Endometrium (tissue), 2 donors: ENCODE results near the gene LARGE1.

Experiments
- FAIRE-seq: peaks from 2 replicates; lab custom pipeline; 2012; peaks lifted over from hg19 to GRCh38; lab: Jason Lieb, UNC
- donor health status: control.
- donor health status: control.

LARGE1 gene

DNA sequence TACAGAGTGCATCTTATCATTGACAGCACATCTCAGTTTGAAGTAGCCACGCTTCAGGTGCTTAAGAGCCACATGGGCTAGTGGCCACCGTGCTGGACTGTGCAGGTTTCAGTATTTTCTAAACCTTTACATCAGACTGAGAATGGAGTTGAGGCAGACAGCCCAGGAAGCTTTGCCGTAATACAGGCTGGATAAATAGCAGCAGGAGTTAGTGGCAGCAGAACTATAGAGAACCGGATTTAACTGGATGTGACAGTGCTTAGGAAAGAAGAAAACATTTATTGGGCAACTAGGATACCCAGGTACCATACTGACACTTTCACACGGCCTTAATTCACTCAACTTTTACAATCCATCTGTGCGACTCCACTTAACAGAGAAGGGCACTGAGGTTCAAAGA lies 145.5 kb downstream of the LARGE1 start:
- FAIRE-seq = no peak

DNA sequence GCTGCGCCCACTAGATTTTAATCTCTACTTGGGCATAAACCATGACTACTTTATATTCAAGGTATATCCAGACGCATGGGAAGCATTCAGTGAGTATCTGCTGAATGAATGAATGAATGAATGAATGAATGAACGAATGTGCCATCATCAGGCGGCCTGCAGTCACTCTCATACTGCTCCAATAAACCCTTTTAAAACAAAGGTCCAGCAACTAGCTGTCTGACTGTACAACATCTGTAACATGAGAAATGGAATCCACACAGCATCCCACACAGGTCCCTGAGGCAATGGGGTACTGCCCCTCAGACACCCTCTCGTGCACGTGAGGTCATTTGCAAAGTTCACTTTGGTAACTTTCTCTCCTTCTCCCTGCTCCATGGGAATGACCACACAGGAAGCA lies 147.5 kb downstream of the LARGE1 start:
- no peak for FAIRE-seq

DNA sequence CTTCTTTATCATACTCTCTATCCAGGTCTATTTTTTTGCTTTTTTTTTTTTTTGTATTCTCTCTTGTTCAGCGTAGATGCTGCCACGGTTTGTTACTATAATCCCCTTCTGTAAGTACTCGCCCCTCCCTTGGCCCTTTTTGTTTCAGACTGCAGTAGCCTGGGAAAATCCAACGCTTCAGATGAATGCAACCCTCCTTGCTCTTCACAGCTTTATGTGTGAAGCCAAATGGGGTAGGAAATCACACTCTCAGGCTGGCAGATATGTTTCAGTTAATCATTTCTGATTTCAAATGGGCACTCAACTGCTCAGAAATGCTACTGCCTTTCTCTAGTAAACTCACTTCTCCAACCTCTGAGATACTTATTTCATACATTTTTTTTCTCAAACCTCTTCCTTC lies 149.1 kb downstream of the LARGE1 start:
- no peak for FAIRE-seq

DNA sequence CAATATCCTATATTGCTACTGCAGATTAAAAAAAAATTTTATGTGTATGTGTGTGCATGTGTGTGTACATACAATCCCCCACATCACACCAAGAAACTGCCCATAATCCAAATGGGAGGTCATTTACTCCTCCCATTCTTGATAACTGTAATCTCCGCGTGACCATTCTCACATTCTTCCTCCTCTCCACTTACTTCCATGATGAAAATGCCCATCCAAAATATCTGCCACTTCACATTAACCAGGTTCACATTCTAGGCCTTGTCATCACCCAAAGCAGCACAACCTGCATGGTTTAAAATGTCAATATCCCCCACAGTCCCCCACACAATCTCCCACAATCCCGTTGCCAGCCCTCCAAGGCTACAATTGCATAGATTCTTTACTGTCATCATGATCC lies 149.6 kb downstream of the LARGE1 start:
- no peak for FAIRE-seq

DNA sequence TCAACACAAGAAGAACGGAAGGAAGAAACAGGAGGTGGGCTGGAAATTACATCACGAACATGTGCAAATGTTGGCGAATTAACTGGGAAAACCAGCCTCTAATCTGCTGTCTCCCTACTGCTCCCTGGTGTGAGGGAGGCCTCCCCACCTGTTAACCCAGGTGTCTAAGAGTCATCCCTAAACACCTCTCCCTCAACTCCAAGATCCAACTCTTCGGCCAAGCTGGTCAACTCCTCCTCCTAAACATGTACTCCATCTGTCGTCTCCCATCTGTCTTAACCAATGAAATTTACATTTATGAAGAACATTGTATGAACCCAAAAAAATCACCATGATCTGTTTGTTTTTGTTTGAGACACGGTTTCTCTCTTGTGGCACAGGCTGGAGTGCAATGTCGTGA lies 154.2 kb downstream of the LARGE1 start:
- no peak for FAIRE-seq

DNA sequence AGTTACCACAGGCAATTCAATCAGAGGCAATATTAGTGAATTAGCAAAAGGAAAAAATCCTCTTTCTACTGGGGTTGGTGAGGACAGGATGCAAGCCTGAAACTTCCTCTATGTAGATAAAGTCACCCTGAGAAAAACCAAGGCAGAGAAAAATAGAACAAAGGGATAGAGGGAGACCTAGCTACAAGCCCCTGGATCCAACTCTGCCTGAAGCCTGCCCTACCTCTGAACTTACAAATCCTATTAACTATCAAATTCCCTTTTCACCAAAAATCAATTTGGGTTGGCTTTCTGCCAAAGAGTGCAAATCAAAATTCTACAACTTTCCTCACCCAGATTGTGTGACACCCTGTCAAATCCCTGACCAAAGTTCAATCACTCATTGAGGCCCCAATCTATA lies 161.3 kb downstream of the LARGE1 start:
- no peak for FAIRE-seq

DNA sequence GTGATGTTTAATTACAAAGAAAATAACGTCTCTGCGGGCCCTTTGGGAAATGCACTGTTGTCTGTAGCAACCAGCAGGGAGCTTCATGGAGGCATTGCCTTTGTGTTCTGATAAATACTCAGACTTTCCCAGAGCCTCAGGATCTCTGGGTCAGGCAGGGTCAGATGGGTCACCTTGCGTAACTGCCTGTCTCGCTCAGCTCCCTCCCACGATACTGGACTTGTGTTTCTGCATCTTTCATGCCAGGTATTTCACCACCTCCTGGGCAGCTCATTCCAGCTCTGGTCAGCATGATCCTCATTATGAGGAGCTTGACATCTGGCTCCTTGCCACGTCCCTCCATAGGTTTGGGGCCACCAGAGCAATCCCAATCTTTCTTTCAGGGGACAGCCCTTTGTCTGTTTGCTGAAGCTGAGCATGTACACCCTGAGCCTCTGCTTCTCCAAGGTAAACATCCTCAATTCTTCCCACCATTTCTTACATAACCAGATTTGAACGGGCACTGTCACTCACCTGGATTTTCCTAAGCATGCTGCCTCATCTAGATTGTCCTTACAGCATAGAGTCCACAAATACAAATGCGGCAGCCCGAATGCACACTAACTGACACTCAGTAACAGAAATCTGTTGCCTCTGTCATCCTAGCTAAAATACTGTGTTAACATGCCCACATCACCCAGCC lies 162.3 kb downstream of the LARGE1 start:
- no peak for FAIRE-seq

DNA sequence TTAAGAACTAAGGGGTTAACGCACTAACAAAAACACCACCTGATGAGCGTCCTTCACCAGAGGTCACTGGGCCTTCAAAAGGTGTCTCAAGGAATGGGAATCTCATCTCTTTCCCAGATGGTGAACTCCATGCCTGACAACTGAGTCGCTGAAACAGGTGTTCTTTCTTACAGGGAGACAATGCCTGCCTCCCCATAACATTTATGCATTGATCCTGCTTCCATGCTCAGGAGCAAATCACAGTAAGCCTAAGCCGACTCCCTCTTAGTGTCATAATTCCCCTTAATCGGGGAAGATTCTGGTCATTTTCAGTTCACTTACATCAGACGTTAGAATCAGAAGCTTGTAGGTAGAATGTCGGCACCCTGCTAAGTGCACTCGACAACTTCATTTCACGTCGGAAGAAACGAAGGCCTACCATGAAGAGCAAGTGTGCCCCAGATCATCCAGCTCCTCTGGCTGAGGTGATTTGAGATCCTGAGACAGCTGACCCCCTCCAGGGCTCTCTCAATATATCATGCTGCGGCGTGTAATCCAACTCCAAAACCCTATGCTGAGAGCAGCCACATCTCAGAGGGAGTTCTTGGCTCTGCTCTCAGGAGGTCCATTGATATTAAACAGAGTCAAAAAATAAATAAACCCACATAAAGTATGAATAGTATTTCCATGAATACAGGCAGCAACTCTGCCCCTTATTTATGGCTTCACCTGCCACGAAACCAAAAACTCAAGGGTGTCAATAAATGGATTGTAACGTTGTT lies 163.1 kb downstream of the LARGE1 start:
- no peak for FAIRE-seq

DNA sequence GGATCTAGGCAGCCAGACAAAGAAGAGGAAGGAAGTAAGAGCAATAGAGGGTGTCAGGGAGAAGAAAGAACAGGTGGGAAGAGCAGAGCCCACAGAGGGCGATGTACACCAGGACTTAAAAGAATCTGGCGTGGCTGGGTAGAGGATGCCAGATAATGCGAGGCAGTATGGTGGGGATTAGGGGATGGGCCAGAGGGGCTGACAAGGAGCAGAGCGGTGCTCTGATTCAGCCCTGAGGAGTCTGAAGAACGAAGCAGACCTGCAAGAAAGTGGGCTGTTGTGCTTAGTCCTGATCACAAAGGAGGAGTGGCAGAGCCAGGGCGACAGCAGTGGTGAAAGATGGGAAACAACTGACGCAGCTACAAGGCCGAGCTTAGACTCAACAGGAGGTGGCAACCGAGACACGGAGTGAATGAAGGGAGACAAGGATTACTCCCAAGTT lies 163.7 kb downstream of the LARGE1 start:
- no peak for FAIRE-seq

DNA sequence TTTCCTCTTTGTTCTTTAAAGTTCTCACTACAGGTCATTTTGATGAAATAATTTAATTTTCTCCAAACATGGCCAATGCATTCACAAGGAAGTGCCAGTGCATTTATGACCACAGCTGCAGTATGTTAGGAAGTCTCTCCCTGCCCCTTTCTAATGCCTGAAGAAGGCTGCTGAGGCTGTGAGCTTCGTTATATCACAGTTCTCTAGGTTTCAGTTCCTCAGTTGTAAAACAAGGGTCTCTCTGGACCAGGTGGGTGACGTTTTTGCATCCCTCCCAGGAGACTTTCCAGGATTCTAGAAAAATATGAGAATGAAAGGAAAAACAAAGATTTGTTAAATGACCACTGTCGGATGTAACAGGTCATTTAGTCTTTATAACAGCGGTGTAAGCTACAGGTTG lies 171.6 kb downstream of the LARGE1 start:
- FAIRE-seq = no peak

DNA sequence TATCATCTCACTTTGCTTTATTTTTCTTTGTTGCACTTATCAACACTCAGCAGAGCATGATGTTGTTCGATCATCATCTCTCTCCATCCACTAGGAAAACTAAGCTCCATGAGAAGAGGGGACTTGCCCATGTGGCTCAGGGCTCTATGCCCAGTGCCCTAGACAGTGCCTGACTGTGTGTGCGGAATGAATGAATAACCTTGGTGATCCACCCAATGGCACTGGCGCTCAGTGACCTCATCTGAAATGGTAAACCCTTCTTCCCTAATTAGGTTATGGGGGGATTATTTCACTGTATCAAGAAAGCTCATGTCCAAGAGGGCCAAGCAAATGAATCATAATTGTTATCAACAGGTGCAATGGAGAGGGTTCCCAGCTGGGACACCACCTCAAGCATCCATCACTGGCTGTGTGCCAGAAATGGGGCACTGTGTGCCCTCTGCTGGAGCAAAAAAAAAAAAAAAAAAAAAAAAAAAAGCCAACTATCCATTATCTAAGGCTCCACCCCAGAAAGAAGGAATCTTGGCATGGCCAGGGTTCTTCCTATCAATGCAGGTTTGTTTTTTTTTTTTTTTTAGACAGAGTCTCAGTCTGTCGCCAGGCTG lies 172.6 kb downstream of the LARGE1 start:
- no peak for FAIRE-seq

DNA sequence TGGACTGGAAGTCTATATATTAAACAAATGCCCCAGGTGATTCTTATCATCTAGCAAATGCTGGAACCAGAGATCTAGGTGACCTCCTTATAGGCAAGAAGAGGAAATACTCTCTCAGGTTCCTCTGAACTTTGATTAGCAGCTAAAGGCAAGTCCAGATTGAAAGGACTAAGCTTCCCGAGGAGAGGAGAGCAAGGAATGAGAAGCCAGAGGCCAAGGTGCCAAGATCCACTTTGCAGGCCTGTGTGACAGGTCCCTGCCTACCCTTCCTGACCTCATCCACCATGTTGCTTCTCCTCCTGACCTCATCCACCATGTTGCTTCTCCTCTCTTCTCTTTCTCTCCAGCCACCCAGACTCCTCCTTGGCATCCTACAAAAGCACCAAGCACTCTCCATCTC lies 173.2 kb downstream of the LARGE1 start:
- no peak for FAIRE-seq

DNA sequence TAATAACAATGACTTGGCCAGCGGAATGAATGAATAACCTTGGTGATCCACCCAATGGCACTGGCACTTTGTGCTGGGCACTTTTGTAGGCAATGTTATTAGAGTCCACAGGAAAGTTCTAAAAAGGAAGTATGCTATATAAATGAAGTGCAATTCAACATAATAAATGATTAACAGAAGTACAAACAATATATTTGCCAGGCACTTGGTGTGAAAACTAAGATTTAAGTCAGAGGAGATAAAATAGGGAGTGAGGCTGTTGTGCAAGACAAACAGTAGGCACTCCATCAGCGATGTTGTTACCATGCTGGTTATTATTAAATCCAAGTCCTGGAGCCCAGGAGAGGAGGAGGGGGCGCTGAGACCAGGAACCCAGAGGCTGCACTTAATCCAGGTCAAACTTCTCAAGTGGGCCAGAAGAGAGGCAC lies 173.8 kb downstream of the LARGE1 start:
- no peak for FAIRE-seq

DNA sequence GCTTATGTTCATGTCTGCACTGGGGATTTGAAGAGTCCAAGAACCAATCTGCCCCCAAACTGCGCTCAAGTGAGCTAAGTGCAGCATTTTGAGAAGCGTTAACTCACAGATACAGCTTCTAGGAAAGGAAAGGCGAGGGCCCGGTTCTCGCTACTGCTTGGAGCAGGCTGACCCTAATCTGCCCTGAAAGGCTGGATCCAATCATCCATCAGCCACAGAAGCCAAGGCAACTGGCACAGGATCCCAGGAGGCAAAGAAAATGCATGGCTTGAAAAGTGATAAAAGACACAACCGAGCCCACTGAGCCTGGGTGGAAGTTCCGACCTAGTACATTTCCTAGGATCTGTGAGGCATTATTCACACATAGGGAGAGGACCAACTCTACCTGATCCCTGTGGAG lies 174.8 kb downstream of the LARGE1 start:
- no peak for FAIRE-seq

DNA sequence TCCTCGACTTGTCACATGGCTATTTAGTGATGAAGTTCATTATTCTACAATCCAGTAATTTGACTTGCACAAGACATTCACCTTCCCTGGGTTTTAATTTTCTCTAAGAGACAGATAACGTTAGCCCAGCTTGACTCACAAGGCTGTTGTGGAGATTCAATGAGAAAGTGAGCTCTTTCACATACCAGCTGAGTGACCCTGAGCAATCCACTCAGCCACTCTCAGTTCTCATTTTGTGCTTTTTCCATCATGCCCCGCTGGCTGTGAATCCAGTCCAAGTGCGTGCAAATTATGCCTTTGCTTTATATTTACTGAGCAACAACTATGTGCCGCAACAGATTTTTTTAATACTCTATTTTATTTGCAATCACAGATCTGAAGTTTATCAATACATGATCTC lies 176.5 kb downstream of the LARGE1 start:
- FAIRE-seq = no peak

DNA sequence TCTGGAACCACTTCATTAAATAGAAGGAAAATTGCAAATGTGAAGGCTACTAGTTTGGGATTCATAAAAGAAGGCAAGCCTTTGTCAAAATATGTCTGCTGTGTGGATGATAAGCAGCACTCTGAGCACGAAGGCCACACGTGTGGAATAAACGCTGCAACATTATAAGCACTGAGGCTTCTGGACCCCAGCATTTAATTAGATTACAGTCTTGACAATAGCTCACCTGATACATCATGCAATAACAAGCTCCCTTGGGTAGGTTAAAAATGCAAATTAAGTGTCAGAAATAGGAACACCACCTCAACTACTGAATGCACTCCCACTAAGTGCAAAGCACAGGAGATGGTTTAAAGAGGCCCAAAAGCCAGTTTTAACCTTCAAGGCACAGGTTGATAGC lies 179.3 kb downstream of the LARGE1 start:
- no peak for FAIRE-seq

DNA sequence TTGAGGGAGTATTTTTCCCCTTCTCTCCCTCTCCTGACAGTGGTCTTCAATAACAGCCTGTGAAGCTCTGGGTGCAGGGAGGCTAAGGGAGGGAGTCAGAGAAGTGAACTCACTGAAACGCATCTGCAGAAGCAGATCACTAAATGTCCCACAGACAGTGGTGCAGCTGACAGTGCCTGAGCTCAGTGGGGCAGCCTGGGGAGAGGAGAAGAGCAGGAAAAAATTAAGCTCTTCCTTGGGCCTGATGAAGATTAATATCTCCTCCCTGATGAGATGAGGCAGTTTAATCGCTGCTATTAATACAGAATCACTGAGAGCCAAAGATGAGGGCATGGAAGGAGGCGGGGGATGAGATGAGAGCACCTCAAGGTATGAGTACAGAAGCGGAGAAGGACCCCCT lies 180.8 kb downstream of the LARGE1 start:
- no peak for FAIRE-seq

DNA sequence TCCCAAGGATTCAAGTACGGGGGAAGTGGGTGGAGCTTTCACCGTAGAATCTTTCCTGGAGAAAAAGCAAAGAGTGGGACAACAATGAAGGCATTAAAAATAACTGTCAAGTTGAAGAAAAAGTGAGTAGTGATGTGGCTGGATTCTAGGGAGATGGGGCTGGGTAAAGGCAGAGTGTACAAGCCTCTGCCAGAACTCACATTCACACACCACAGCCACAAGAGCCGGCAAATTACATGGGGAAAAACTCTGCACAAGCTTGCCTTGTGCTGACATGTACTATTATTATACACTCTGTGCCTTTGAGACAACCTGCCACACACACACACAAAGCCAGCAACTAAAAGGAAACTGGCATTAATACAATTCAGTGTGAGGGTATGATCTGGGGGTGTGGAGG lies 182.6 kb downstream of the LARGE1 start:
- FAIRE-seq = no peak

DNA sequence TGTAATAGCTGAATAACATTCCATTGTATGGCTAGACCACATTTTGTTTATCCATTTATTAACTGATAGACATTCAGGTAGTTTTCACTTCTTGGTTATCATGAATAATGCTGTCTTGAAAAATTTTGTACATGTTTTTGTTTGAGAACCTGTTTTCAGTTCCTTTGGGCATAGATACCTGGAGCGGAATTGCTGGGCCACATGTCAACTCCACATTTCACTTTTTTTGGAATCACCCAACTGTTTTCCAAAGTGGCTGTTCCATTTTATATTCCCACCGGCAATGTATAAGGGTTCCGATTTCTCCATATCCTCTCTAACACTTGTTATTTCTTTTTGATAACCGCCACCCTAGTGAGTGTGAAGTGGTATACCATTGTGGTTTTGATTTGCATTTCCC lies 184.3 kb downstream of the LARGE1 start:
- no peak for FAIRE-seq

DNA sequence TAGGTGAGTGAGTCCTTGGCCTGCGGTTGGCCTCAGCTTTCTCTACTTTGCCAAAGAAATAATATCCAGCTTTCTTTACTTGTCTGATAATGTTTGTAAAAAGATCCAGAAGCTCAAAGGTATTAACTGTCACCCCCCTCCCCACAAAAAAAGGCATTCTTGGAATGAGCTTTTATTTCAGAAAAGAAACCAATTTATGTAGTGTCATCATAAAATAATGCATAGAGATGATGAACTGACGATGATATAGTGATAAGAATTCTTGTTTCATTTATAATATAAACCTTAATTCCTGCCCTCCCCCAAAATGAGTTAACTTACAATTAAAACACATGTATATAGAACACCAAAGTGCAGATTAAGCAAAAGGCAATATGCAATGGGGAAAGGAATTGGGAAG lies 191.4 kb downstream of the LARGE1 start:
- FAIRE-seq = no peak

DNA sequence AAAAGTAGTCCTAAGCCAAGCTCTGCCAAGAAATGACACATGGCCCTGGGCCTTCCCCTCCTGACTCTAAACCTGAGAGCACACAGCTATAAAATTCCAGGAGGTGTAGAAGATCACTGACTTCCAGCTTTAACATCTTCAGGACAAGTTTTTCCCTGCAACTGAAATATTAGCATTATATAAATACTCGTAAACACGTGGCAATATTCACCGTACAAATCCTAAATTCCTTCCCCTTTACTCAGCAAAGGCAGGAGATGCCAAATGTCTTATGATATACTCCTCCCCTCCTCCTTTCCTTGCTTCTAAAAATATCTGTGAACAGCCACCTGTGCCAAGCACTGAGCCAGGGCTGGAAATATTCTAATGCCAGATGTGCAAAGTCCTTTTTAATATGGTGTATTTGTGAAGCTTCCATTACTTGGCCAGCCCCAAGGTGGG lies 194.0 kb downstream of the LARGE1 start:
- no peak for FAIRE-seq

DNA sequence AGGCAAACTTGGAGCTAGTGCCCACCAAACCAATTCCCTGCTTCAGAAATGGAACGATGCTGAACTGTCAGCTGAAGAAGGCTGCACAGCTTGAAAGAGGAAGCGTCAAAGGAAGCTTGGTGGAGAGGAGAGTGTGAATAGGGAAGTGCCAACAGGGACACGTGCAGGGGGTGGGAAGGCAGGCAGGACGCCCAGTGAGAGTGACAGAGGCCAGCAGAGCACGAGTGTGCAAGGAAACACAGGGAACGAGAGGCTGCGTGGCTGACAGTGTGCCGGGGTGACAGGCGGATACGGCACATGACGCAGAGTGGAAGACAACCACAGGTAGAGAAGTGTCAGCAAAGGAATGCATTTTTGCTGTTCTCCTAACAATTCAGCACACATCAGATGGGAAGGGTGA lies 196.4 kb downstream of the LARGE1 start:
- no peak for FAIRE-seq

DNA sequence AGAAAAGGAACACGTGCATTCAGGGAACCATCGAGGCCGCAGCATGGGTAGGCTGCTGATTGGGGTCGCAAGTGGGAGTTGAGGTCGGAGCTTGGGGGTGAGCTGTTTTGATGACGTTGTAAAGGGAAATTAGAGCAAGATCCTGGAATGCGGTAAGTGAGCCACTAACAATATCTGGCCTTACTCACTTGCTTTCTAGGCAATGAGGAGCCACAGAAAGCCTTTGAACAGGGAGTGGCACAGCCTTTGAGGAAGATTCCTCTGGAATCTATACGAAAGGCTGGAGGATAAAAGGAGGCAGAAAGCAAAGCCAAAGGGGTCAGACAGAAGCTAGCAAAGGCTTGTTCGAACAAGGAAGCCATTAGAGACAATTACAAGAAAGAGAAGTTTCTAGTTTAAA lies 197.5 kb downstream of the LARGE1 start:
- FAIRE-seq = no peak
